Stomach smooth muscle (tissue), 2 donors: Measurements from ENCODE around the gene LAMP1.

Source experiments
- H3K27ac ChIP-seq: one replicate; pipeline ENCODE4 v1.7.0; 2013; ENCODE audit warnings: mild to moderate bottlenecking, low read length, inconsistent platforms
- H3K27me3 ChIP-seq, 2 donors: one replicate each; pipeline ENCODE4 v1.7.0; 2013; ENCODE audit warnings: low read length in 2 of 2; ENCODE audit not compliant: insufficient read depth in 2 of 2, control insufficient read depth in 1 of 2
- H3K36me3 ChIP-seq, 2 donors: one replicate each; pipeline ENCODE4 v1.7.0; 2013; ENCODE audit warnings: low read length in 2 of 2; ENCODE audit not compliant: control insufficient read depth in 2 of 2, insufficient read depth in 2 of 2
- H3K4me1 ChIP-seq: one replicate; pipeline ENCODE4 v1.7.0; 2013; ENCODE audit warnings: low read length; ENCODE audit not compliant: control insufficient read depth, insufficient read depth
- H3K4me3 ChIP-seq, 2 donors: one replicate each; pipeline ENCODE4 v1.7.0; 2013; ENCODE audit warnings: low read length in 2 of 2
- H3K9ac ChIP-seq, 2 donors: one replicate each; pipeline ENCODE4 v1.7.0; 2013; ENCODE audit warnings: low read length in 2 of 2, mild to moderate bottlenecking in 1 of 2
- H3K9me3 ChIP-seq, 2 donors: one replicate each; pipeline ENCODE4 v1.7.0; 2013; ENCODE audit warnings: low read length in 2 of 2; ENCODE audit not compliant: control insufficient read depth in 2 of 2
- donor health status: healthy.
- donor health status: Pancreatic carcinoma.

The LAMP1 gene

GRCh38 chr13:113327391-113327765 is 30.3 kb downstream of the LAMP1 start:
- Histone ChIP-seq H3K4me3 (no peak overlapping the region), H3K9me3 (no peaks in the 10 kb centered on the region), H3K27me3 (no peaks in the 10 kb centered on the region), H3K36me3 (peaks cover 6 to 16% of the 10 kb centered on the region in 2 donors), H3K9ac (no peak overlapping the region), H3K4me1 (no peaks in the 10 kb centered on the region), H3K27ac (no peak overlapping the region)

DNA sequence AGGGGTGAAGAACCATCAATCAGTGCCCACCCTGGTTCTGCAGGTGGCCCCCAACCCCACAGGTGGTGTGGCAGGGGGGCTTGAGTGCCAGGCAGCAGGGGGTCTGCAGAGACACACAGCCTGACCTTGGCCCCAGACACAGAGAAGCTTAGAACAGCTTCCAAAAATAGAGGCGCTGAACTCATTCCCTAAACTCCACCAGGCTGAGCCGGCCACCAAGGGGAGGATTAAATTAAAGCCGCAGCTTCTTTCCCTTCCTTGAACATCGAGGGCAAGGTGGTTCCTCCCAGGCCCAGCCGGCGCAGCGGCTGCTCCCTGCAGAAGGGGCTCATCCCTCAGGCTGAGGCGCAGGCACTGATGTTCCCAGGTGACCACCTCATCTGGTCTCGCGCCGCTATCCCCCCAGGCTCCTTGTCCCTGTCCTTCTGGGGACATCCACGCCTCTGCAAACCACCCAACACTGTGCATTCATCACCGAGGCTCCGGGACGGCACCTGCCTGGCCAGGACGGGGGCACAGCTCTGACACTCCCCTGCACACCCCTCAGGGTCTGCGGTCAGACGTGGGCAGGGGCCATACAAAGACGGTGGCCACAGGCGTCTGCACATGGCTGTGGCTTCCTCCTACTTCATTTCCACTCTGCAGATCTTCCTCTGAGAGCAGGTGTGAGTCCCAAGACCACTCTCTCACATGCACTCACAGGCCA is 30.9 kb downstream of the LAMP1 start:
- Histone ChIP-seq H3K4me3 (no peak overlapping the region), H3K36me3 (peaks cover 6 to 14% of the 10 kb centered on the region in 2 donors), H3K9ac (no peak overlapping the region), H3K4me1 (no peaks in the 10 kb centered on the region), H3K27ac (no peak overlapping the region), H3K9me3 (no peaks in the 10 kb centered on the region), H3K27me3 (no peaks in the 10 kb centered on the region)

- Histone ChIP-seq H3K27ac (no peak overlapping the region), H3K9me3 (no peaks in the 10 kb centered on the region), H3K4me3 (no peak overlapping the region), H3K36me3 (peaks cover 0 to 5% of the 10 kb centered on the region in 2 donors), H3K27me3 (no peaks in the 10 kb centered on the region), H3K4me1 (no peaks in the 10 kb centered on the region), H3K9ac (no peak overlapping the region)
These were observed 31.8 kb downstream of the LAMP1 start for GRCh38 chr13:113328851-113329250.

DNA sequence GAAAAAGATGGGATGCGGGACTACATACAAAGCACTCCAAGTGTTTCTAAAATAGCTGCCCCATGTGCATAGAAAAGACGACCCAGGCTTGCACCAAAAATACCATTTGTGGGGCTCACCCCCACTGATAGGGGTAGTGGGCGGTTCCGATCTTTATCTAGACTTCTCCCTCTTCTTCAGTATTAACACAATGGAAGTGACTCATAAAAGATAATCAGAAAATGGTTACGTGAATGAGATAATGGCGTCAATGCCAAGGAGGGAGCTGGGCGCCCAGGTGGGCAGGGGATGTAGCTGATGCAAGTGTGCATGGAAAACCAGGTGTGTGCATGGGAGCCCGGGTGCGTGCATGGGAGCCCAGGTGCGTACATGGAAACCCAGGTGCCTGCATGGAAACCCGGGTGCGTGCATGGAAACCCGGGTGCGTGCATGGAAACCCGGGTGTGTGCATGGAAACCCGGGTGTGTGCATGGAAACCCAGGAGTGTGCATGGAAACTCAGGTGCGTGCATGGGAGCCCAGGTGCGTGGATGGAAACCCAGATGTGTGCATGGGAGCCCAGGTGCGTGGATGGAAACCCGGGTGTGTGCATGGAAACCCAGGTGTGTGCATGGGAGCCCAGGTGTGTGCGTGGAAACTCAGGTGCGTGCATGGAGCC is 32.7 kb downstream of the LAMP1 start:
- H3K36me3 ChIP-seq = peaks cover 0 to 3% of the 10 kb centered on the region in 2 donors
- H3K4me1 ChIP-seq = no peaks in the 10 kb centered on the region
- H3K27ac ChIP-seq = no peak overlapping the region
- no peaks in the 10 kb centered on the region for H3K9me3 ChIP-seq
- no peaks in the 10 kb centered on the region for H3K27me3 ChIP-seq
- no peak overlapping the region for H3K9ac ChIP-seq
- no peak overlapping the region for H3K4me3 ChIP-seq

GRCh38 chr13:113332615-113333014 is 35.6 kb downstream of the LAMP1 start:
- Histone ChIP-seq H3K27me3 (no peaks in the 10 kb centered on the region), H3K4me1 (no peaks in the 10 kb centered on the region), H3K9ac (no peak overlapping the region), H3K9me3 (no peaks in the 10 kb centered on the region), H3K27ac (no peak overlapping the region), H3K4me3 (no peak overlapping the region), H3K36me3 (no peaks in the 10 kb centered on the region)

DNA sequence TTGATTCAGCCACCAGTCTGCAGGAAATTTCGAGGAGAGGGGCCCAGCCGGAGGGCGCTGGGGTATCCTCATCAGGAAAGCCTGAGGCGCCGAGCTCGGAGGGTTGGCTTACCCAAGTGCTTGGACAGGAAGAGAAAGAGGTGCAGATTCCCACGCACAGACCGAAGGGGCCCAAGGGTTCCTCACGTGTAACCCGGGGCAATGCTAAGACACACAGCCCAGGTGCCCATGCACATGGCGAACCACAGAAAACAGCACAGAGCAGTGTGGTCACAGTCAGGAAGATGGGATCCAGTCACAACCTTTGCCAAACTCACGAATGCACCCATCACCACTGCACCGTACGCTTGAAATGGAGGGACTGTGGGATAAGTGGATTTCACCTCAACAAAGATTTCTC is 36.0 kb downstream of the LAMP1 start:
- H3K9ac ChIP-seq = no peak overlapping the region
- no peaks in the 10 kb centered on the region for H3K36me3 ChIP-seq
- no peaks in the 10 kb centered on the region for H3K9me3 ChIP-seq
- H3K27me3 ChIP-seq = no peaks in the 10 kb centered on the region
- H3K4me1 ChIP-seq = no peaks in the 10 kb centered on the region
- no peak overlapping the region for H3K4me3 ChIP-seq
- no peak overlapping the region for H3K27ac ChIP-seq

DNA sequence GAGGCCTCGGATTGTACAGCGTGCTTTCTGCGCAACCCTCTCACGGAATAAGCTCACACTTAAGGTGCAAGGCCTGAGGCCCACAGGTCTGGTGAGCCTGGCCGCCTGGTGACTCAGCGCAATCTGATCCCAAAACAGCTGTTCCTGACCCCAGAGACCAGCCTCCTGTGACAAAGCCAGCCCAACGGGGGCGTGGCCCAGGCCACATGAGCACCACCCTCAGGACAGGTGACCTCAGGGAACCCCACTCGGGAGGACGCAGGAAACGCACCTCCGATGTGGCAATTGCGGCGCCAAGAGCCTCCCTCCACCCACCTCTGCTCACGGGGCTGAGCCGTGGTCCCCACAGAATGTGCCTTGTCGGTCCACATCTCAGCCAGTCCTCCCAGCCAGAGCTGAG is 40.5 kb downstream of the LAMP1 start:
- no peaks in the 10 kb centered on the region for H3K9me3 ChIP-seq
- H3K36me3 ChIP-seq = no peaks in the 10 kb centered on the region
- H3K4me1 ChIP-seq = no peaks in the 10 kb centered on the region
- H3K4me3 ChIP-seq = no peak overlapping the region
- H3K27ac ChIP-seq = no peak overlapping the region
- H3K27me3 ChIP-seq = no peaks in the 10 kb centered on the region
- H3K9ac ChIP-seq = no peak overlapping the region

DNA sequence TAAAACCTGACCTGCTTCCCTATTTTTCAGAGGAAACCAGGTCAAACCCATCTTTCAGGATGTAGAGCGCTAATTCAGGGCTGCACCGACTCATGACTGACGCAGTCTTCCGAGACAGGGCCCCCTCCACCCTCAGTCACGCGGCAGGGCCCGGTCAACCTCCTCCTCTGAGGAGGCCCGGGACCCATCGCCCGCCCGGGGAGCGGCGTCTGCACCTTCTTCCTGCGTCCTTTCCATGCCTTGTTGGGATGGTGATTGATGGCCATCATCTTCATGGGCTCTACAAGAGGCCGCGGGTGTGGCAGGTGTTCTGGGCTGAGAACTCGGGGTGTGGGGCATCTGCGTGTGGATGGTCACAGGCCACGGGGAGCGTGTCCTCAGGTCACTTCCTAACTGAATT is 40.9 kb downstream of the LAMP1 start:
- Histone ChIP-seq H3K36me3 (peaks cover 2 to 3% of the 10 kb centered on the region in 2 donors), H3K27me3 (no peaks in the 10 kb centered on the region), H3K27ac (no peak overlapping the region), H3K9ac (no peak overlapping the region), H3K9me3 (no peaks in the 10 kb centered on the region), H3K4me3 (no peak overlapping the region), H3K4me1 (no peaks in the 10 kb centered on the region)

GRCh38 chr13:113338451-113338850 is 41.4 kb downstream of the LAMP1 start:
- Histone ChIP-seq H3K27ac (no peak overlapping the region), H3K4me1 (no peaks in the 10 kb centered on the region), H3K27me3 (no peaks in the 10 kb centered on the region), H3K36me3 (peaks cover 6% of the 10 kb centered on the region in 2 donors), H3K9me3 (no peaks in the 10 kb centered on the region), H3K9ac (no peak overlapping the region), H3K4me3 (no peak overlapping the region)

DNA sequence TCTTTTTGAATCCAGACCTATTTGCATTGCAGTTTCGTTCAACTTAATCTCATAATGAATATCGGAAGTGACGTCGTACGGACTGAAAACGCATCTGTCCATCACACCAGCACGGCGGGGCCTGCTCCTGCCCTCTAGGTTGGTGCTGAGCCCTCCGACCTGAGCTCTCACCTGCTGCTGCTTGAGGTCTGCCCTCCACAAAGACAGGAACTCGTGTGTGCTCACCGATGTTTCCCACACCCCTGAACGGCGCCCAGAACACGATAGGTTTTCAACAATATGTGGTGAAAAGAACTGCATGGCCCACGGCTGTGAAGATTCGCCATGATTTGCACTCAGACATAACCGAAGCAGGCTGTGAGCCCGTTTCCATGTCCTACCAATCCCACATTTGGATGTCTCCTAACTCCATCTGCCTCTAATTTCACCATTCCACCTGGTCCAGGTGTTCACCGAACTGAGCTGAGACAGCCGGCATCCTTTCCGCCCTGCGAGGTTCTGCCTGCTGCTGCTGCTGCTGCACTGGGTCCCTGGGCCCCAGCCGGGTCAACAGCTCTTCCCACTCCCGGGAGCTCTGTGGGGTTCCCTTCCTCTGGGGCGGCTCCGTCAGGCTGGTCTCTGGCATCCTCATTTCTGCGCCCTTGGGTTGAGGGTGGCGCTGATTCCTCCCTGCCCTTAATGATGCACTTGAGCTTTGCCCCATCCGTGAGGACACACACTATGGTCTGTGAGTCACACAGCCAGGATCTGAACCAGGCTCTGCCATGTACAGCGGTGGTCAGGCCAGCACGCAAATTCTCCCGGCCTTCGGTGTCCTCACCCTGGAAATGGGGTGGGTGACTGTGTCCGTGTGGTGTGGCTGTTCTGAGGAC is 46.0 kb downstream of the LAMP1 start:
- Histone ChIP-seq H3K9me3 (no peaks in the 10 kb centered on the region), H3K4me1 (no peaks in the 10 kb centered on the region), H3K27me3 (no peaks in the 10 kb centered on the region), H3K9ac (no peak overlapping the region), H3K4me3 (no peak overlapping the region), H3K36me3 (peaks cover 8 to 12% of the 10 kb centered on the region in 2 donors), H3K27ac (no peak overlapping the region)

GRCh38 chr13:113343692-113343968 is 46.6 kb downstream of the LAMP1 start:
- Histone ChIP-seq H3K27ac (no peak overlapping the region), H3K36me3 (peaks cover 8 to 13% of the 10 kb centered on the region in 2 donors), H3K4me1 (no peaks in the 10 kb centered on the region), H3K9ac (no peak overlapping the region), H3K9me3 (no peaks in the 10 kb centered on the region), H3K27me3 (no peaks in the 10 kb centered on the region), H3K4me3 (no peak overlapping the region)
